Stimulated activated CD4-positive, alpha-beta T cell treated with anti-CD3 and anti-CD28 coated beads, Interleukin-1b, Interleukin-23, amount 100 ng/mL, for 24 hours (primary cell): ENCODE results near the gene COL5A1.

ENCODE experiments used
- DNase-seq, 4 experiments: peaks; one replicate each; pipeline ENCODE4 v3.0.0-alpha.2; 2020; ENCODE audit warnings: low read depth in 4 of 4, low spot score in 1 of 4

Gene COL5A1

DNA sequence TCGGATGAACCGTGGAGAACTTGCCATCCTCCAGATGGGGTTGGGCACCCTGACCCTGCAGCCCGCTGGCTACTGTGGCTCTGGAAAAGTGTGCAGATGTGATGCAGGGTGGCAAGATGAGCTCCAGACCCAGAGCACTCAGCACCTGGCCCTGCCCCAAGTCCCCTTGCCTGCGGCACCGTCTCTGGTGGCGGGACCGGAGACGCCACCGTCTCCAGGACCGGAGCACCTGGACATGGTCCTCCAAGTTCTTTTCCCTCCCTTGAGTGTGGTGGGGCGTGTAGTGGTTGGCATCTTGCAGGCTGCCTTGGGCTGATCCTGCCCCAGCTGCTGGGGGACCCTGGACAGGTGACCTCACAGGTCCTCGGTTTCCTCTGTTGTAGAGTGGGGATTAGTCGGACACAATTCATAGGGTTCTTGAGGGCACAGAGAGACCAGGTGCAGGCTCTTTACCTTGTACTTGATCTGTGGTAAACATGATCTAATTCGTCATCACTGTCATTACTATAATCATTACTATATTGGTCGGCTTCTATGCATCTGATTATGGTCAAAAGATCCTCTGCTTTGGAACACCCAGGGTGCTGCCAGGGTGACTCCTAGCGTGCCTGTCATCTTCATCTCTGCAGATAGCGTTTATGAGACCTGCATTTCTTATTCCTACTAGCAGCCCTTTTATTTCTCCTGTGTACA lies 83.5 kb downstream of the COL5A1 start:
- no peak for DNase-seq

DNA sequence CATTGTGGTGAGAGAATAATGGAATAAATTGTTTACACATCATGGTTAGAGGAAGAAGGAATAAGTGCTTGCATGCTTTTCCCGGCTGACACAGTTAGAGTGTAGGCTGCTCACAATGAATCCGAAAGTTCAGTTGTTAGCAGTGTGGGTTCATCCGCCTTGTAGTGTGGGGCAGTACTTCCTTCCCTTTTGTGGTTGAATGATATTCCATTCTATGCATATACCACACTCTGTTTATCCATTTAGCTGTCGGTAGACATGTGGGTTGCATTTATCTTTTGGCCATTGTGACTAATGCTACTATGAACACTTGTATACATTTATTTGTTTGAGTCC lies 84.0 kb downstream of the COL5A1 start:
- no peak for DNase-seq

DNA sequence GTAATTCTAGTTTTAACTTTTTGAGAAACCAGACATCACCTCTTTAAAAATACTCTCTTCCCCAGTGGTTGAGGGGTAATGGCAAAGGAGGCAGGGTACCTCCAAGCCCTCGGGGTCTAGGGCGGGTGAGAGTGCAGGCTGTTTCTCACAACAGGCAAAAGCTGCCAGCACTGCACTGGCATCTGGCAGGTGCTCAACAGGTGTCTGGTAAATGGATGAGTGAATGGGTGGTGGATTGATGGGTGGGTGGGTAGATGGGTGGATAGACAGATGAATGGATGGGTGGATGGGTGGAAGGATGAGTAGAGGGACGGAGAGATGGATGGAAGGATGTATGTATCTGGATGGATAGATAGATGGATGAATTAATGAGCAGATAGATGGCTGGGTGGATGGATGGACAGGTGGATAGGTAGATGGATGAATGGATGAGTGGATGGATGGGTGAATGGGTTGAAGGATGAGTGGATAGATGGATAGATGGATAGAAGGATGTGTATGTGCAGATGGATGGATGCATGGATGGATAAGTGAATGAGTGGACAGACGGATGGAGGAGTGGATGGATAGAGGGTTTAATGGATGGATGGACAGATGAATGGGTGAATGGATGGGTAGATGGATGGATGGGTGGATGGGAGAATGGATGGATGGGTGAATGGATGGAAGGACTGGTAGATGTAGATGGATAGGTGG lies 84.6 kb downstream of the COL5A1 start:
- DNase-seq, result no peak

- DNase-seq, result no peak
These were observed 85.1 kb downstream of the COL5A1 start for GRCh38 chr9:134726722-134727034.

DNA sequence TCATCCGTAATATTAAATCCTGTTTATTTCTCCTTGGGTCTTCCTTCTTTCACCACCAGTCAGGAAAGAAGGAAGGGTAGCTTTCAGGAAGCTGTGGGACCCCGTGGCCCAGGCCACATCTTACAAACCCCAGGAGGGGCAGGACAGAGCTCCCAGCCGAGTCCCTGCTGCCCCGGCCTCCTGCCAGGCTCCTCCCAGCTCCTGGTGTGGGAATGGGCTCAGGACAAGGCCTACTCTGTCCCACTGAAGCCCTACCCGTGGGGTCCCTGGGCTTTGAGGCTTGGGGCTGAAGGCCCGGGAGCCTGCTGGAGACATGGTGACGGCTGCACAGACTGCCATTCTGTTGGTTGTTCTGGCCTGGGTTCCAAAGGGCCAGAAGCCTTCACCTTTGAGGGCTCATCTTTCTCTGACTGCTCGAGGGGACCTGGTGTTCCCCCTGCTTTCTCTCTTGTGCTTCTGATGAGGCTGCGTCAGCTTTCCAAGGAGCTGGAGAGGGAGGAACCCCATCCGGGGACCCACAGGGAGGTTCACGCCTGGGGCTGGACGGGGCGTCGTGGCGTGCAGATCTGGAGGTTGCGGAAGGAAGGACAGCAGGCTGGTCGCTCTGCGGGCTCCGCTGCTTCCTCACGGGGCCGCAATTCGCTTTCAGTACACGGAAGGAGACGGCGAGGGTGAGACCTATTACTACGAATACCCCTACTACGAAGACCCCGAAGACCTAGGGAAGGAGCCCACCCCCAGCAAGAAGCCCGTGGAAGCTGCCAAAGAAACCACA lies 86.6 kb downstream of the COL5A1 start:
- DNase-seq, result no peak

GRCh38 chr9:134728801-134729495 lies 87.3 kb downstream of the COL5A1 start:
- no peak for DNase-seq

- no peak for DNase-seq
These were observed 88.6 kb downstream of the COL5A1 start for GRCh38 chr9:134730011-134730760.

- no peak for DNase-seq
These were observed 89.3 kb downstream of the COL5A1 start for GRCh38 chr9:134730761-134731496.

DNA sequence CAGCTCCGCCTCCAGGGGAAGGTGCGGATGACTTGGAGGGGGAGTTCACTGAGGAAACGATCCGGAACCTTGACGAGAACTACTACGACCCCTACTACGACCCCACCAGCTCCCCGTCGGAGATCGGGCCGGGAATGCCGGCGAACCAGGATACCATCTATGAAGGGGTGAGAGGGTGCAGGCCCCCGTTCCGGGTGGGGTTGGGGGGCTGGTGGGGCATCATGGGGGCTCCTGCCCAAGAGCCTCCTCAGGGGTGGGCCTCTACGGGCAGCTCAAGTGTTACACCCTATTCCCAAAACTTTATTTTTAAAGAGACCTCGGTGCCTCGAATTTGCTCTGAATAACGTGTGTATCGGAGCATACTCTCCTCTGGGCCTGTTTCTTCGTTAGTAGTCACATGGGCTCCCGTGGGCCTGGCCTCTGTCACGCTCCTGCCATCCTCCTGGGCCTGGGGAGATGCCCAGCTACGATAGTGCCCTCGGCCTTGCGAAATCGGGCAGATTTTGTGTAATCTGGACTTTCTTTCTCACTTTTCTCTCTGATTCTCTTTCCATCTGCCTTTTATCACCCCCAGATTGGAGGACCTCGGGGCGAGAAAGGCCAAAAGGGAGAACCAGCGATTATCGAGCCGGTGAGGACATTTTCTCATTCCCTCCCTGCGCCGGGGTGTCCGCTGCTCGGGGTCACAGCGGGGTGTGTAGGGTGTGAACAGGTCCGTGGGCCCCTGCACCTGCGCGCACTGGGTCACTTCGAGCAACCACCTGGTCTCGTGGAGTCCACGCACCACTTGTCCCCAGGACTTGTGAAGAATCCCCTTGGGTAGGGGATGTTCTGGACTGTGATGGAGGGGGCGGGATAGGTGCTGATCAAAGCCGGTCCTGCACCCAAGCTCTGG lies 90.1 kb downstream of the COL5A1 start:
- DNase-seq, result no peak

DNA sequence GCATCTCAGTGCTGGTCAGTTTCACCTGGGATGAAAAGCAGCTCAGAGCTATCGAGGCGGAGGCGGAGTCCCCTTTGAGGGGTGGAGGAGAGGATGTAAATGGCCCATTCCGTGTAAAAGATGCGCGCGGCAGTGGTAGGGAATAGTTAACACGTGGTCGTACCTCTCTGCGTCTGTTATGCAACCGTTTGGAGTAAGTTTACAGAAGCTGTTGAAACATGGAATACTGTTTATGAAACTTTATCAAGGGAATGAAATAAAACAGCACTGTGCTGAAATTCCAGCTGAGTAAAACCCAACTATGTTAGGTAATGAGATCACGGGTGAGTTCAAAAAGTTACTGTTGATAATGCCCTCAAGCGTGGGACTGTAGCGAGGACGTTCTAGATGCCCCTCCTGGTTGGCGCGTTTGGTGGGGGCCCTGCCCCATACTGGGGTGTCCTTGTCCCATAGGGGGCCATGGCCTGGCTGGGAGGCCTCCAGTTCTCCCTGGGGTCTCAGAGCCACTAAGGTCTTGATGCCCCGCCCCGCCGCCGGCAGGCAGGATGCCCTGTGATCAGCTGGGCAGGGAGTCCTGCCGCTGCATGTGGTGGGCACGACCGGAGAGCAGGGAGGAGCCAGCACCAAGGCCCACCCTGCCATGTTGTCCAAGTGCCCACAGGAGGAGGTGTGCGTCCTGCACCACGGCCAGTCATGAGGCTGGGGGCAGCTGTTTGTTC lies 90.9 kb downstream of the COL5A1 start:
- no peak for DNase-seq

- DNase-seq, result no peak
These were observed 92.1 kb downstream of the COL5A1 start for GRCh38 chr9:134733480-134734232.

DNA sequence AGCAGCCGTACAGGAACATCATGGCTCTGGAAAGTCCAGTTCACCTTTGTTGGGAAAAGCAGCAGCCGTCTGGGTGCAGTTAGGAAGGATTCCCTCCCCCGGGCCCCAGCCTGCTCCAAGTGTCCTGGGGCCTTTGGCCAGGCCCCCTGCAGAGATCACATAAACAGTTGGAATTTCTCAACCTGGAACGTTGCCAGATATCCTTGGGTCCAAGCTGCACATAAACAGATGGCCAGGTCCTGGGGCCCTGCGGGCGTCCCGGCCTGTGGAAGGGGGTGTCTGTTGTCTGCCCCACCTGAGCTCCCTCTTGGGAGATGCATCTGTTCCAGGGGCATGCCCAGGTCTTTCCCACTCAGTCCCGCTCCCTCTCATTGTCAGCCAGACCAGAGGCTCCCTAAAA lies 92.7 kb downstream of the COL5A1 start:
- DNase-seq, result no peak

GRCh38 chr9:134735441-134736175 lies 94.0 kb downstream of the COL5A1 start:
- DNase-seq, result no peak

GRCh38 chr9:134736791-134737497 lies 95.3 kb downstream of the COL5A1 start:
- DNase-seq, result no peak

DNA sequence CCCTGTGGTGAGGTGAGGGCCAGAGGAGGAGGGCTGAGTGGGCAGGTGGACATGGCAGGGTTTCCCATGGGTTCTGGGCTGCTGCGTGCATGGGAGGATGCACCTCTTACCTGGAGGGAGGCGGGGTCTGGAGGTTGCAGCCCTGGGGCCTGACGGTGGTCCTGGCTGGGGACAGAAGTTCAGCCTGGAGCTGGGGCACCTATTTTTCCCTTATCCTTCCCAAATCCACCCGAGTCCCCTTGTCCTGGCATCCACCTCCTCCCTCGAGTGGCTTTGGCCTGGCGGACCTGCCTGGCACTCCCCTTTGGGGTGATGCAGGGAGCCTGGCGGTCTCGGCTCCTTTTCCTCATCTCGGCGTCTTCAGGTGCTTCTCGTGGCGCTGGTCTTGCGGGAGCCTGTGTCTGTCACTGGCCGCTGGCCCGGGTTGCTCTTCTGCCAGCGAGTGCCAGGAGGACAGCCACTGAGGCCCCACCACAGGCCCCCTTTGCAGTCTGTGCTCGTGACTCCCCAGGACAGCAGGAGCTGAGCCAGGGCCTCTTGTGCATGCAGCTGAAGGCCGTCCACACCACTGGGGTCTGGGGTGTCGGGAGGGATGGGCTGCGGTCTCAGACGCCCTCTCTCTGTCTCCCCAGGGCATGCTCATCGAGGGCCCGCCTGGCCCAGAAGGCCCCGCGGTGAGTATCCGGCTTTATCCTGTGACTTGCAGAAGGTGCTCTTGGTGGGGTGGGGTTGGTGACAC lies 96.4 kb downstream of the COL5A1 start:
- no peak for DNase-seq
